Peyer's patch (tissue), 4 donors: ENCODE results near the gene ATL2.

Source experiments
- POLR2A ChIP-seq, 2 donors: fragments of 450-650 bp; IDR thresholded peaks; one replicate each; pipeline ENCODE4 v1.5.1; 2017; ENCODE audit warnings: antibody characterized with exemption in 2 of 2, mild to moderate bottlenecking in 2 of 2, moderate library complexity in 2 of 2
- TF ChIP-seq, protein P1 (sequence below), 6 experiments: fragments of 450-650 bp in 4 of 6; fragments of 200-600 bp in 2 of 6; sonication (generic) in 1 of 6; IDR thresholded peaks; one replicate each; pipeline ENCODE4 v1.5.1; 2017 to 2019; ENCODE audit warnings: antibody characterized with exemption in 6 of 6, mild to moderate bottlenecking in 3 of 6, moderate library complexity in 1 of 6

DNA sequence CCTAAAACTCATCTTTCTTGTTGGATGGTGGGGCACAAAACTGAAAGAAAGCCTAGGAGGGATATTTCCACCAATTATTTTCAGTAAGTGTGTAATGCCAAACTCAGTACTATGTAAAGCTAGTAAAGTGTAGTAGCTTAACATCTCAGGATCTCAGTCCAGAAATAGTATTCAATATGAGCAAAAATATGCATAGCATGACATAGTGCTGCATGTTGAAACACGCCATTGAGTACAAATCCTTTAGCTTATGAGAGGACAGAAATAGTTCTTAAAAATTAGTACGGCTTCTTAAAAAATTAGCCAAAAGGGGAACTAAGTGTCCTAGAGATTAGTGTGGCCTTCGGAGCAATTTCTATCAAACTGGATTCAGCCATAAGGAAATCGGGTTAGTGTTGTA, 21.7 kb upstream of the ATL2 start:
- TF ChIP-seq, protein P1, sequence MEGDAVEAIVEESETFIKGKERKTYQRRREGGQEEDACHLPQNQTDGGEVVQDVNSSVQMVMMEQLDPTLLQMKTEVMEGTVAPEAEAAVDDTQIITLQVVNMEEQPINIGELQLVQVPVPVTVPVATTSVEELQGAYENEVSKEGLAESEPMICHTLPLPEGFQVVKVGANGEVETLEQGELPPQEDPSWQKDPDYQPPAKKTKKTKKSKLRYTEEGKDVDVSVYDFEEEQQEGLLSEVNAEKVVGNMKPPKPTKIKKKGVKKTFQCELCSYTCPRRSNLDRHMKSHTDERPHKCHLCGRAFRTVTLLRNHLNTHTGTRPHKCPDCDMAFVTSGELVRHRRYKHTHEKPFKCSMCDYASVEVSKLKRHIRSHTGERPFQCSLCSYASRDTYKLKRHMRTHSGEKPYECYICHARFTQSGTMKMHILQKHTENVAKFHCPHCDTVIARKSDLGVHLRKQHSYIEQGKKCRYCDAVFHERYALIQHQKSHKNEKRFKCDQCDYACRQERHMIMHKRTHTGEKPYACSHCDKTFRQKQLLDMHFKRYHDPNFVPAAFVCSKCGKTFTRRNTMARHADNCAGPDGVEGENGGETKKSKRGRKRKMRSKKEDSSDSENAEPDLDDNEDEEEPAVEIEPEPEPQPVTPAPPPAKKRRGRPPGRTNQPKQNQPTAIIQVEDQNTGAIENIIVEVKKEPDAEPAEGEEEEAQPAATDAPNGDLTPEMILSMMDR (IDR thresholded peaks at IDR 0.05), result no peak
- TF ChIP-seq POLR2A (IDR thresholded peaks at IDR 0.05), result no peak
